Fibroblast of gingiva (primary cell): ENCODE results near the gene FAM171A1.
A peak's percentile ranks its signal among the peaks of the same experiment; 100 is the strongest.

Experiments
- DNase-seq: peaks from one replicate; pipeline ENCODE4 v3.0.0-alpha.2; 2011; ENCODE audit warnings: low read depth

The FAM171A1 gene

GRCh38 chr10:15373199-15373598, 2.1 kb upstream of the FAM171A1 start:
- no peak for DNase-seq

GRCh38 chr10:15370212-15370855, 755 bp downstream of the FAM171A1 start:
- peak; percentile 14 for DNase-seq

GRCh38 chr10:15369256-15370211, 1.6 kb downstream of the FAM171A1 start:
- no peak for DNase-seq

- DNase-seq: no peak
These were observed 2.8 kb downstream of the FAM171A1 start for GRCh38 chr10:15368101-15368855.

- DNase-seq: no peak
These were observed 3.6 kb downstream of the FAM171A1 start for GRCh38 chr10:15367296-15368085.

GRCh38 chr10:15365692-15366091, 5.4 kb downstream of the FAM171A1 start:
- no peak for DNase-seq

GRCh38 chr10:15364001-15364400, 7.1 kb downstream of the FAM171A1 start:
- no peak for DNase-seq

- no peak for DNase-seq
These were observed 8.1 kb downstream of the FAM171A1 start for GRCh38 chr10:15363031-15363430.

GRCh38 chr10:15361131-15361530, 10.0 kb downstream of the FAM171A1 start:
- no peak for DNase-seq

- no peak for DNase-seq
These were observed 10.5 kb downstream of the FAM171A1 start for GRCh38 chr10:15360566-15360965.

- DNase-seq: no peak
These were observed 17.5 kb downstream of the FAM171A1 start for GRCh38 chr10:15353471-15354017.

GRCh38 chr10:15352836-15353235, 18.3 kb downstream of the FAM171A1 start:
- DNase-seq: no peak

- no peak for DNase-seq
These were observed 18.9 kb downstream of the FAM171A1 start for GRCh38 chr10:15352201-15352600.

GRCh38 chr10:15351099-15351820, 19.8 kb downstream of the FAM171A1 start:
- no peak for DNase-seq

GRCh38 chr10:15349112-15349511, 22.0 kb downstream of the FAM171A1 start:
- DNase-seq: no peak

GRCh38 chr10:15348579-15348978, 22.5 kb downstream of the FAM171A1 start:
- DNase-seq: peak; percentile 10

GRCh38 chr10:15347150-15347549, 23.9 kb downstream of the FAM171A1 start:
- DNase-seq: no peak

GRCh38 chr10:15346440-15347141, 24.5 kb downstream of the FAM171A1 start:
- no peak for DNase-seq

GRCh38 chr10:15345450-15345849, 25.6 kb downstream of the FAM171A1 start:
- no peak for DNase-seq

GRCh38 chr10:15344876-15345285, 26.2 kb downstream of the FAM171A1 start:
- peak; percentile 14 for DNase-seq
